K562 (cell line): ENCODE measurements around the gene UBXN2A.
A peak's percentile ranks its signal among the peaks of the same experiment; 100 is the strongest.

Experiments used
- MEF2A ChIP-seq: IDR thresholded peaks from 2 replicates; pipeline ENCODE4 v1.6.1; 2011; ENCODE audit warnings: low read depth, mild to moderate bottlenecking, low read length, moderate library complexity; ENCODE audit not compliant: control insufficient read depth
- MTF1 ChIP-seq: fragments of 250-450 bp; sonication (Bioruptor Pico); IDR thresholded peaks from 2 replicates; pipeline ENCODE4 v1.9.0; 2021; ENCODE audit warnings: moderate library complexity, mild to moderate bottlenecking, inconsistent platforms, borderline replicate concordance
- RAD21 ChIP-seq, 2 experiments: fragments of 250-450 bp in 1 of 2; fragments of 450-650 bp in 1 of 2; sonication (Bioruptor Pico) in 1 of 2; formaldehyde crosslinking in 1 of 2; IDR thresholded peaks in 1 of 2; conservative IDR thresholded peaks in 1 of 2; 2 replicates each; pipeline versions ENCODE4 v1.4.0 to v1.8.0; 2020 to 2022; ENCODE audit warnings: mild to moderate bottlenecking in 2 of 2, moderate library complexity in 1 of 2
- RAD51 ChIP-seq: fragments of 450-650 bp; IDR thresholded peaks from 2 replicates; pipeline ENCODE4 v1.7.1; 2016; ENCODE audit warnings: low read depth, mild to moderate bottlenecking, borderline replicate concordance
- RBM22 ChIP-seq: fragments of 200-400 bp; formaldehyde crosslinking; IDR thresholded peaks from 2 replicates; pipeline ENCODE4 v1.6.1; 2018; ENCODE audit warnings: low read length, low read depth; ENCODE audit not compliant: poor library complexity, severe bottlenecking
- ZBTB1 ChIP-seq: sonication (generic); formaldehyde crosslinking; IDR thresholded peaks from 2 replicates; pipeline ENCODE4 v1.8.1; 2023; ENCODE audit warnings: missing genetic modification reagents, low read depth, mild to moderate bottlenecking, borderline replicate concordance
- ZBTB8A ChIP-seq: fragments of 450-650 bp; IDR thresholded peaks from 2 replicates; pipeline ENCODE4 v1.6.1; 2018; ENCODE audit warnings: mild to moderate bottlenecking, moderate library complexity; ENCODE audit not compliant: partially characterized antibody
- ZC3H11A ChIP-seq: IDR thresholded peaks from 2 replicates; pipeline ENCODE4 v1.6.1; 2012; ENCODE audit warnings: low read depth, low read length, improper control_type of control experiment
- ZSCAN32 ChIP-seq: fragments of 450-650 bp; formaldehyde crosslinking; IDR thresholded peaks from 2 replicates; pipeline ENCODE4 v1.4.0; 2020; ENCODE audit warnings: mild to moderate bottlenecking, moderate library complexity
- TF ChIP-seq, protein P1 (sequence below), 3 experiments: fragments of 200-800 bp in 1 of 3; fragments of 250-450 bp in 1 of 3; fragments of 450-650 bp in 1 of 3; sonication (Bioruptor Pico) in 1 of 3; sonication (Bioruptor generic) in 1 of 3; formaldehyde crosslinking in 1 of 3; IDR thresholded peaks; 2 replicates each; pipeline versions ENCODE4 v1.6.1 to v1.8.0; 2016 to 2022; ENCODE audit warnings: mild to moderate bottlenecking in 2 of 3, missing genetic modification characterization in 2 of 3, missing compliant biosample characterization in 1 of 3, moderate library complexity in 1 of 3
- TF ChIP-seq, protein P2 (sequence below), 3 experiments: IDR thresholded peaks in 2 of 3; conservative IDR thresholded peaks in 1 of 3; 2 replicates each; pipeline ENCODE4 v1.5.1; 2011 to 2012; ENCODE audit warnings: low read length in 3 of 3, mild to moderate bottlenecking in 3 of 3, control low read depth in 2 of 3, improper control_type of control experiment in 1 of 3, inconsistent platforms in 1 of 3, low read depth in 1 of 3, mixed read lengths in 1 of 3, moderate library complexity in 1 of 3; ENCODE audit not compliant: insufficient read depth in 2 of 3
- TF ChIP-seq, protein P3 (sequence below): fragments of 450-650 bp; IDR thresholded peaks from 2 replicates; pipeline ENCODE4 v1.6.1; 2018; ENCODE audit not compliant: partially characterized antibody
- TF ChIP-seq, protein P4 (sequence below): sonication (generic); formaldehyde crosslinking; IDR thresholded peaks from 2 replicates; pipeline ENCODE4 v1.8.1; 2023; ENCODE audit warnings: mild to moderate bottlenecking, missing genetic modification reagents

DNA sequence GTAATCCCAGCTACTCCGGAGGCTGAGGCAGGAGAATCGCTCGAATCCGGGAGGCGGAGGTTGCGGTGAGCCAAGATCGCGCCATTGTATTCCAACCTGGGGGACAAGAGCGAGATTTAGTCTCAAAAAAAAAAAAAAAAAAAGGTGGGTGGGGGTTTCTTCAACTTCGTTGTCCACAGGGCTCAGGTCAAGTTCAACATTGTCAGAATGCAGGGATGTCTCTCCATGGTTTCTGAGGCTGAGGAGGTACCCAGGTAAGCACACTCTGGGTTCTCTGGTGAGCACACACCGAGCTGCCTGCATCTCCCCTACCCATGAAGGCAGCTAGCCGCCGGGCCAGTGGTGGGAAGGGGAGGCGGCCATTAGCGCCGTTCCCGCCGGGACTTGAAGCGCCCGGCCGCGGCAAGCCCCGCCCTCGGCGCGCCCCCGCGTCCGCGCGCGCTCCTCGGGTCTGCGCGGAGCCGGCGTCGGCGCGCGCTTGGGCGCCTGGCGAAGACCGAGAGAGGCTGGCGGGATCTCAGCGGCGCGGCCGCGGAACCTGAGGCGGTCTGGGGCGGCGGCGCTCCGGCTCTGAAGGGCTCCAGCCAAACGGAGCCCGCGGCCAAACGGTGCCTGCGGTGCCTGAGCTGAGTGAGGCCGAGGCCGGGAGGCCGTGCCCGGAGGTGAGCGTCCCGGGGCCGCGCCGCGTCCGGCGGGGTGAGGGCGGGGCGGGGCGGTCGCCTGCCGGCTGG, at the start of gene UBXN2A:
- TF ChIP-seq ZC3H11A (no peak), RBM22 (no peak), MEF2A (no peak), ZBTB8A (no peak), ZSCAN32 (no peak), RAD51 (no peak), MTF1 (no peak), RAD21 (CRISPR knock-in tag; conservative IDR thresholded peaks at IDR 0.05 in 1 of 2, IDR thresholded peaks at IDR 0.05 in 1 of 2) (no peak), ZBTB1 (0 out of 2 replicates have a peak, but pooled peaks have one; percentile 50)
- TF ChIP-seq, protein P1, sequence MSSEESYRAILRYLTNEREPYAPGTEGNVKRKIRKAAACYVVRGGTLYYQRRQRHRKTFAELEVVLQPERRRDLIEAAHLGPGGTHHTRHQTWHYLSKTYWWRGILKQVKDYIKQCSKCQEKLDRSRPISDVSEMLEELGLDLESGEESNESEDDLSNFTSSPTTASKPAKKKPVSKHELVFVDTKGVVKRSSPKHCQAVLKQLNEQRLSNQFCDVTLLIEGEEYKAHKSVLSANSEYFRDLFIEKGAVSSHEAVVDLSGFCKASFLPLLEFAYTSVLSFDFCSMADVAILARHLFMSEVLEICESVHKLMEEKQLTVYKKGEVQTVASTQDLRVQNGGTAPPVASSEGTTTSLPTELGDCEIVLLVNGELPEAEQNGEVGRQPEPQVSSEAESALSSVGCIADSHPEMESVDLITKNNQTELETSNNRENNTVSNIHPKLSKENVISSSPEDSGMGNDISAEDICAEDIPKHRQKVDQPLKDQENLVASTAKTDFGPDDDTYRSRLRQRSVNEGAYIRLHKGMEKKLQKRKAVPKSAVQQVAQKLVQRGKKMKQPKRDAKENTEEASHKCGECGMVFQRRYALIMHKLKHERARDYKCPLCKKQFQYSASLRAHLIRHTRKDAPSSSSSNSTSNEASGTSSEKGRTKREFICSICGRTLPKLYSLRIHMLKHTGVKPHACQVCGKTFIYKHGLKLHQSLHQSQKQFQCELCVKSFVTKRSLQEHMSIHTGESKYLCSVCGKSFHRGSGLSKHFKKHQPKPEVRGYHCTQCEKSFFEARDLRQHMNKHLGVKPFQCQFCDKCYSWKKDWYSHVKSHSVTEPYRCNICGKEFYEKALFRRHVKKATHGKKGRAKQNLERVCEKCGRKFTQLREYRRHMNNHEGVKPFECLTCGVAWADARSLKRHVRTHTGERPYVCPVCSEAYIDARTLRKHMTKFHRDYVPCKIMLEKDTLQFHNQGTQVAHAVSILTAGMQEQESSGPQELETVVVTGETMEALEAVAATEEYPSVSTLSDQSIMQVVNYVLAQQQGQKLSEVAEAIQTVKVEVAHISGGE (CRISPR knock-in tag; IDR thresholded peaks at IDR 0.05), result peak in 1 of 3 experiments; percentile 86; a peak in 2 of 6 replicates
- TF ChIP-seq, protein P2, sequence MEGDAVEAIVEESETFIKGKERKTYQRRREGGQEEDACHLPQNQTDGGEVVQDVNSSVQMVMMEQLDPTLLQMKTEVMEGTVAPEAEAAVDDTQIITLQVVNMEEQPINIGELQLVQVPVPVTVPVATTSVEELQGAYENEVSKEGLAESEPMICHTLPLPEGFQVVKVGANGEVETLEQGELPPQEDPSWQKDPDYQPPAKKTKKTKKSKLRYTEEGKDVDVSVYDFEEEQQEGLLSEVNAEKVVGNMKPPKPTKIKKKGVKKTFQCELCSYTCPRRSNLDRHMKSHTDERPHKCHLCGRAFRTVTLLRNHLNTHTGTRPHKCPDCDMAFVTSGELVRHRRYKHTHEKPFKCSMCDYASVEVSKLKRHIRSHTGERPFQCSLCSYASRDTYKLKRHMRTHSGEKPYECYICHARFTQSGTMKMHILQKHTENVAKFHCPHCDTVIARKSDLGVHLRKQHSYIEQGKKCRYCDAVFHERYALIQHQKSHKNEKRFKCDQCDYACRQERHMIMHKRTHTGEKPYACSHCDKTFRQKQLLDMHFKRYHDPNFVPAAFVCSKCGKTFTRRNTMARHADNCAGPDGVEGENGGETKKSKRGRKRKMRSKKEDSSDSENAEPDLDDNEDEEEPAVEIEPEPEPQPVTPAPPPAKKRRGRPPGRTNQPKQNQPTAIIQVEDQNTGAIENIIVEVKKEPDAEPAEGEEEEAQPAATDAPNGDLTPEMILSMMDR (IDR thresholded peaks at IDR 0.05 in 2 of 3, conservative IDR thresholded peaks at IDR 0.05 in 1 of 3; ENCODE audit: insufficient read depth in 2 of 3, low read depth in 1 of 3, low read length in 3 of 3), result no peak
- TF ChIP-seq, protein P3, sequence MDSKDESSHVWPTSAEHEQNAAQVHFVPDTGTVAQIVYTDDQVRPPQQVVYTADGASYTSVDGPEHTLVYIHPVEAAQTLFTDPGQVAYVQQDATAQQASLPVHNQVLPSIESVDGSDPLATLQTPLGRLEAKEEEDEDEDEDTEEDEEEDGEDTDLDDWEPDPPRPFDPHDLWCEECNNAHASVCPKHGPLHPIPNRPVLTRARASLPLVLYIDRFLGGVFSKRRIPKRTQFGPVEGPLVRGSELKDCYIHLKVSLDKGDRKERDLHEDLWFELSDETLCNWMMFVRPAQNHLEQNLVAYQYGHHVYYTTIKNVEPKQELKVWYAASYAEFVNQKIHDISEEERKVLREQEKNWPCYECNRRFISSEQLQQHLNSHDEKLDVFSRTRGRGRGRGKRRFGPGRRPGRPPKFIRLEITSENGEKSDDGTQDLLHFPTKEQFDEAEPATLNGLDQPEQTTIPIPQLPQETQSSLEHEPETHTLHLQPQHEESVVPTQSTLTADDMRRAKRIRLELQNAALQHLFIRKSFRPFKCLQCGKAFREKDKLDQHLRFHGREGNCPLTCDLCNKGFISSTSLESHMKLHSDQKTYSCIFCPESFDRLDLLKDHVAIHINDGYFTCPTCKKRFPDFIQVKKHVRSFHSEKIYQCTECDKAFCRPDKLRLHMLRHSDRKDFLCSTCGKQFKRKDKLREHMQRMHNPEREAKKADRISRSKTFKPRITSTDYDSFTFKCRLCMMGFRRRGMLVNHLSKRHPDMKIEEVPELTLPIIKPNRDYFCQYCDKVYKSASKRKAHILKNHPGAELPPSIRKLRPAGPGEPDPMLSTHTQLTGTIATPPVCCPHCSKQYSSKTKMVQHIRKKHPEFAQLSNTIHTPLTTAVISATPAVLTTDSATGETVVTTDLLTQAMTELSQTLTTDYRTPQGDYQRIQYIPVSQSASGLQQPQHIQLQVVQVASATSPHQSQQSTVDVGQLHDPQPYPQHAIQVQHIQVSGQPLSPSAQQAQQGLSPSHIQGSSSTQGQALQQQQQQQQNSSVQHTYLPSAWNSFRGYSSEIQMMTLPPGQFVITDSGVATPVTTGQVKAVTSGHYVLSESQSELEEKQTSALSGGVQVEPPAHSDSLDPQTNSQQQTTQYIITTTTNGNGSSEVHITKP, result peak; percentile 30
- TF ChIP-seq, protein P4, sequence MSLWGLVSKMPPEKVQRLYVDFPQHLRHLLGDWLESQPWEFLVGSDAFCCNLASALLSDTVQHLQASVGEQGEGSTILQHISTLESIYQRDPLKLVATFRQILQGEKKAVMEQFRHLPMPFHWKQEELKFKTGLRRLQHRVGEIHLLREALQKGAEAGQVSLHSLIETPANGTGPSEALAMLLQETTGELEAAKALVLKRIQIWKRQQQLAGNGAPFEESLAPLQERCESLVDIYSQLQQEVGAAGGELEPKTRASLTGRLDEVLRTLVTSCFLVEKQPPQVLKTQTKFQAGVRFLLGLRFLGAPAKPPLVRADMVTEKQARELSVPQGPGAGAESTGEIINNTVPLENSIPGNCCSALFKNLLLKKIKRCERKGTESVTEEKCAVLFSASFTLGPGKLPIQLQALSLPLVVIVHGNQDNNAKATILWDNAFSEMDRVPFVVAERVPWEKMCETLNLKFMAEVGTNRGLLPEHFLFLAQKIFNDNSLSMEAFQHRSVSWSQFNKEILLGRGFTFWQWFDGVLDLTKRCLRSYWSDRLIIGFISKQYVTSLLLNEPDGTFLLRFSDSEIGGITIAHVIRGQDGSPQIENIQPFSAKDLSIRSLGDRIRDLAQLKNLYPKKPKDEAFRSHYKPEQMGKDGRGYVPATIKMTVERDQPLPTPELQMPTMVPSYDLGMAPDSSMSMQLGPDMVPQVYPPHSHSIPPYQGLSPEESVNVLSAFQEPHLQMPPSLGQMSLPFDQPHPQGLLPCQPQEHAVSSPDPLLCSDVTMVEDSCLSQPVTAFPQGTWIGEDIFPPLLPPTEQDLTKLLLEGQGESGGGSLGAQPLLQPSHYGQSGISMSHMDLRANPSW (CRISPR knock-in tag), result no peak
